HG03039 (cell line): ENCODE results near the gene CLN6.

Experiments
- ATAC-seq: cut with Tn5 transposase; IDR thresholded peaks from one replicate; pipeline ENCODE4 v1.9.1; 2021; ENCODE audit warnings: mild to moderate bottlenecking, moderate library complexity; ENCODE audit not compliant: unreplicated experiment

Gene CLN6

GRCh38 chr15:68229386-68230156 is at the start of gene CLN6:
Gene CLN6, minus strand, starts transcription at chr15:68229728. Its CDS starts 144 bp downstream, at chr15:68229584.
- peak; percentile 60 for ATAC-seq

GRCh38 chr15:68278595-68279405 is 49.3 kb upstream of the CLN6 start:
- no peak for ATAC-seq

GRCh38 chr15:68278345-68278594 is 48.7 kb upstream of the CLN6 start:
- ATAC-seq = no peak

- peak; percentile 70 for ATAC-seq
Measured at GRCh38 chr15:68277603-68278344, 48.2 kb upstream of the CLN6 start, which contains the start of gene FEM1B. Gene FEM1B, plus strand, starts transcription at chr15:68277745. Its CDS starts 673 bp downstream, at chr15:68278418.

- ATAC-seq = no peak
Measured at GRCh38 chr15:68277131-68277602, 47.6 kb upstream of the CLN6 start.

GRCh38 chr15:68276668-68277067 is 47.1 kb upstream of the CLN6 start:
- no peak for ATAC-seq

GRCh38 chr15:68275165-68275746 is 45.7 kb upstream of the CLN6 start:
- no peak for ATAC-seq

GRCh38 chr15:68274201-68274848 is 44.8 kb upstream of the CLN6 start:
- ATAC-seq = no peak

- no peak for ATAC-seq
Measured at GRCh38 chr15:68272721-68273271, 43.3 kb upstream of the CLN6 start.

- no peak for ATAC-seq
Measured at GRCh38 chr15:68271854-68272471, 42.4 kb upstream of the CLN6 start.

GRCh38 chr15:68268405-68268804 is 38.9 kb upstream of the CLN6 start:
- no peak for ATAC-seq

GRCh38 chr15:68265674-68266073 is 36.1 kb upstream of the CLN6 start:
- ATAC-seq = no peak

GRCh38 chr15:68265081-68265480 is 35.6 kb upstream of the CLN6 start:
- no peak for ATAC-seq

- no peak for ATAC-seq
Measured at GRCh38 chr15:68264282-68264681, 34.8 kb upstream of the CLN6 start.

- ATAC-seq = no peak
Measured at GRCh38 chr15:68262514-68263356, 33.2 kb upstream of the CLN6 start.

GRCh38 chr15:68261980-68262379 is 32.5 kb upstream of the CLN6 start:
- ATAC-seq = no peak

- ATAC-seq = no peak
Measured at GRCh38 chr15:68261241-68261640, 31.7 kb upstream of the CLN6 start.

- no peak for ATAC-seq
Measured at GRCh38 chr15:68259883-68260282, 30.4 kb upstream of the CLN6 start.

- ATAC-seq = no peak
Measured at GRCh38 chr15:68258692-68259091, 29.2 kb upstream of the CLN6 start.
